DND-41 (cell line): ENCODE data around the gene TBC1D22B.

Source experiments
- EZH2 ChIP-seq: IDR thresholded peaks from 3 replicates; pipeline ENCODE4 v1.6.1; 2012; ENCODE audit warnings: borderline replicate concordance, low read depth, mild to moderate bottlenecking, moderate library complexity, low read length, inconsistent platforms; ENCODE audit not compliant: severe bottlenecking
- TF ChIP-seq, protein P1 (sequence below): IDR thresholded peaks from 2 replicates; pipeline ENCODE4 v1.5.1; 2012; ENCODE audit warnings: borderline replicate concordance, low read length, moderate library complexity, mild to moderate bottlenecking; ENCODE audit not compliant: poor library complexity, severe bottlenecking; ENCODE audit errors: extremely low read depth

DNA sequence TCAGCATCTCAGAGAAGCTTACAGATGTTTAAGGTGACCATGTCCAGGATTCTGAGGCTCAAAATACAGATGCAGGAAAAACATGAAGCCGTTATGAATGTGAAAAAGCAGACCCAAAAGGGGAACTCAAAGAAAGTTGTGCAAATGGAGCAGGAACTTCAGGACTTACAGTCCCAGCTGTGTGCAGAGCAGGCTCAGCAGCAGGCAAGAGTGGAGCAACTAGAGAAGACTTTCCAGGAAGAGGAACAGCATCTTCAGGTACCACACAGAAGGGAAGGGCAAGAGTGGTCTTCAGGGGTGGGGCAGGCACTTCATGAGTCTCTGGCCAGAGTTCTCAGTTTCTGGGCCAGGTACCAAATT, 111.4 kb downstream of the TBC1D22B start:
- TF ChIP-seq, protein P1, sequence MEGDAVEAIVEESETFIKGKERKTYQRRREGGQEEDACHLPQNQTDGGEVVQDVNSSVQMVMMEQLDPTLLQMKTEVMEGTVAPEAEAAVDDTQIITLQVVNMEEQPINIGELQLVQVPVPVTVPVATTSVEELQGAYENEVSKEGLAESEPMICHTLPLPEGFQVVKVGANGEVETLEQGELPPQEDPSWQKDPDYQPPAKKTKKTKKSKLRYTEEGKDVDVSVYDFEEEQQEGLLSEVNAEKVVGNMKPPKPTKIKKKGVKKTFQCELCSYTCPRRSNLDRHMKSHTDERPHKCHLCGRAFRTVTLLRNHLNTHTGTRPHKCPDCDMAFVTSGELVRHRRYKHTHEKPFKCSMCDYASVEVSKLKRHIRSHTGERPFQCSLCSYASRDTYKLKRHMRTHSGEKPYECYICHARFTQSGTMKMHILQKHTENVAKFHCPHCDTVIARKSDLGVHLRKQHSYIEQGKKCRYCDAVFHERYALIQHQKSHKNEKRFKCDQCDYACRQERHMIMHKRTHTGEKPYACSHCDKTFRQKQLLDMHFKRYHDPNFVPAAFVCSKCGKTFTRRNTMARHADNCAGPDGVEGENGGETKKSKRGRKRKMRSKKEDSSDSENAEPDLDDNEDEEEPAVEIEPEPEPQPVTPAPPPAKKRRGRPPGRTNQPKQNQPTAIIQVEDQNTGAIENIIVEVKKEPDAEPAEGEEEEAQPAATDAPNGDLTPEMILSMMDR, result no peak
- TF ChIP-seq EZH2, result no peak
